ENCODE results near the gene MTRR.

MTRR gene

GRCh38 chr5:7851240-7851592 lies 17.7 kb upstream of the MTRR start:
- Histone ChIP-seq H3K27me3 (replicated peaks; ENCODE audit: control insufficient read depth, insufficient read depth, low read length) (peaks cover 1% of the 10 kb centered on the region; the same call in 1 of the 2 replicates), H3K36me3 (ENCODE audit: control insufficient read depth, insufficient read depth, low read length) (no peaks in the 10 kb centered on the region), H3K4me3 (replicated peaks; ENCODE audit: low read depth, low read length) (no peak overlapping the region)
- TF ChIP-seq CTCF (IDR thresholded peaks at IDR 0.05; ENCODE audit: insufficient read depth, low read length, poor library complexity, severe bottlenecking), result no peak
- no peak for DNase-seq (ENCODE audit: extremely low read depth, insufficient read length)

GRCh38 chr5:7851617-7852289 lies 17.2 kb upstream of the MTRR start:
- H3K27me3 ChIP-seq (replicated peaks; ENCODE audit: control insufficient read depth, insufficient read depth, low read length), result peaks cover 1% of the 10 kb centered on the region; the same call in 1 of the 2 replicates
- no peak for DNase-seq (ENCODE audit: extremely low read depth, insufficient read length)
- no peak for TF ChIP-seq CTCF (IDR thresholded peaks at IDR 0.05; ENCODE audit: insufficient read depth, low read length, poor library complexity, severe bottlenecking)
- no peak overlapping the region for H3K4me3 ChIP-seq (replicated peaks; ENCODE audit: low read depth, low read length)
- H3K36me3 ChIP-seq (ENCODE audit: control insufficient read depth, insufficient read depth, low read length), result no peaks in the 10 kb centered on the region

- TF ChIP-seq CTCF (IDR thresholded peaks at IDR 0.05; ENCODE audit: insufficient read depth, low read length, poor library complexity, severe bottlenecking), result no peak
- Histone ChIP-seq H3K27me3 (replicated peaks; ENCODE audit: control insufficient read depth, insufficient read depth, low read length) (peaks cover 1% of the 10 kb centered on the region; the same call in 1 of the 2 replicates), H3K36me3 (ENCODE audit: control insufficient read depth, insufficient read depth, low read length) (no peaks in the 10 kb centered on the region), H3K4me3 (replicated peaks; ENCODE audit: low read depth, low read length) (no peak overlapping the region)
- no peak for DNase-seq (ENCODE audit: extremely low read depth, insufficient read length)
Observed at GRCh38 chr5:7852542-7852941, 16.4 kb upstream of the MTRR start.

- peaks cover 1% of the 10 kb centered on the region; the same call in 1 of the 2 replicates for H3K27me3 ChIP-seq (replicated peaks; ENCODE audit: control insufficient read depth, insufficient read depth, low read length)
- H3K4me3 ChIP-seq (replicated peaks; ENCODE audit: low read depth, low read length), result no peak overlapping the region
- no peak for TF ChIP-seq CTCF (IDR thresholded peaks at IDR 0.05; ENCODE audit: insufficient read depth, low read length, poor library complexity, severe bottlenecking)
- no peak for DNase-seq (ENCODE audit: extremely low read depth, insufficient read length)
- no peaks in the 10 kb centered on the region for H3K36me3 ChIP-seq (ENCODE audit: control insufficient read depth, insufficient read depth, low read length)
Observed at GRCh38 chr5:7852988-7853387, 16.0 kb upstream of the MTRR start.

GRCh38 chr5:7855611-7856010 lies 13.3 kb upstream of the MTRR start:
- no peak overlapping the region for H3K4me3 ChIP-seq (replicated peaks; ENCODE audit: low read depth, low read length)
- DNase-seq (ENCODE audit: extremely low read depth, insufficient read length), result no peak
- H3K27me3 ChIP-seq (replicated peaks; ENCODE audit: control insufficient read depth, insufficient read depth, low read length), result no peaks in the 10 kb centered on the region
- TF ChIP-seq CTCF (IDR thresholded peaks at IDR 0.05; ENCODE audit: insufficient read depth, low read length, poor library complexity, severe bottlenecking), result no peak
- H3K36me3 ChIP-seq (ENCODE audit: control insufficient read depth, insufficient read depth, low read length), result peaks cover 1% of the 10 kb centered on the region; the same call in 1 of the 2 replicates

GRCh38 chr5:7856855-7857254 lies 12.1 kb upstream of the MTRR start:
- Histone ChIP-seq H3K4me3 (replicated peaks; ENCODE audit: low read depth, low read length) (no peak overlapping the region), H3K36me3 (ENCODE audit: control insufficient read depth, insufficient read depth, low read length) (peaks cover 3% of the 10 kb centered on the region), H3K27me3 (replicated peaks; ENCODE audit: control insufficient read depth, insufficient read depth, low read length) (no peaks in the 10 kb centered on the region)
- TF ChIP-seq CTCF (IDR thresholded peaks at IDR 0.05; ENCODE audit: insufficient read depth, low read length, poor library complexity, severe bottlenecking), result peak; percentile 52
- DNase-seq (ENCODE audit: extremely low read depth, insufficient read length), result no peak
